ENCODE results near the gene PROCA1.

GRCh38 chr17:28657756-28658155 is 53.9 kb downstream of the PROCA1 start:
- TF ChIP-seq EP300 (IDR thresholded peaks at IDR 0.05): no peak
- no peak for TF ChIP-seq CTCF (IDR thresholded peaks at IDR 0.05)
